CD4-positive, alpha-beta T cell treated with Interleukin-1 beta for 1 hour (primary cell): Measurements from ENCODE around the gene FAR2.
"Not testable (repeated sequence)": the region's sequence is repeated elsewhere in the genome, so short reads cannot be mapped to it uniquely, and the experiment has no call there.

Experiments used
- DNase-seq, 2 donors: peaks; one replicate each; pipeline ENCODE4 v3.0.0-alpha.2; 2020 to 2022

Gene FAR2

GRCh38 chr12:29283969-29284700, 135.1 kb downstream of the FAR2 start:
- no peak for DNase-seq

DNA sequence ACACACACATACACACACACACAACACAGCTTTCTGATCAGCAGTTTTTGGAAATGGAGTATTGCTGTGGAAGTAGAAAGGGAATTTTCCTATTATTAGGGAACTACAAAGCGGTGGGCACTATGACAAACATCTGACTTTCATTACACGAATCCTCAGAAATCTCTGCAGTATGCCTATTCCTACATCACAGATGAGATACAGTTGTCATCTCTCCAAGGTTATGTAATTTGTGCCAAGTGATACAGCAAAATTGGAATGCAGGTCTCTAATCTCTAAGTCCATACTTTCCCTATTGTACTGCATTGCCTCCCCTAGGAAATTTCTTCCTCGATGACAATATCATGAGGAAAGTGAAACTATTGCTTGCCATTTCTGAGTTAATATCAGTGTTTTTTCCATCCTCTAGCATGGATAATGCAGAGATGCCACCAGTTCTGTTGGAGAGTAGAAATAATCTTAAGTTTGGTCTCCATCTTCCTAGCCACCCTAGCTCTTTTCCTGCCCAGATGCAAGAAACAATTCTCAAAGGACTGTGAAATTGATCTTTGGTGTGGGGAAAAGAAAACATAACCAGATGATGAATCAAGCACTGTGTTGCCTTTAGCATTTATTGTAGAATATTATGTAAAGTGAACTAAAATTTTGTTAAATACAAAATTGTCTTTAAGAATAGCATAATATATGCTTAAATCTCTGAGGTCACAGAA, 137.2 kb downstream of the FAR2 start:
- DNase-seq: no peak

DNA sequence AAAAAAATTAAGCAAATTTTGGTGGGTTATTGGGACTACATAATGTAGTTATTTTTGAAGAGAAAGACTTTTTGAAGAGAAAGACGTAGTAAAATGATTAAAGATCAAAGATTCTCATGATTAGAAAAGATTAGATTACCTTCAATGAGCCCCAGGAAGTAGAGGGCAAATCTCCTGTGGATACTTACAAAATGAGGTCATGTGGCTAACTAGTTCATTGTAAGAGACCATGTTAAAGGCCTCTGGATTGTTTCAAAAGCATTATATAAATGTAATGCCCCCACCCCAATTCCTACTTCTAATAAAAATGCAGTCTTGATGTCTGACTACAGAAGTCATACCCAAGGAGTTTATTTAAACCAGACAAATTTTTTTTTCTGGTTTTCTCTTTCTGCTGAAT, 138.5 kb downstream of the FAR2 start:
- DNase-seq: no peak

DNA sequence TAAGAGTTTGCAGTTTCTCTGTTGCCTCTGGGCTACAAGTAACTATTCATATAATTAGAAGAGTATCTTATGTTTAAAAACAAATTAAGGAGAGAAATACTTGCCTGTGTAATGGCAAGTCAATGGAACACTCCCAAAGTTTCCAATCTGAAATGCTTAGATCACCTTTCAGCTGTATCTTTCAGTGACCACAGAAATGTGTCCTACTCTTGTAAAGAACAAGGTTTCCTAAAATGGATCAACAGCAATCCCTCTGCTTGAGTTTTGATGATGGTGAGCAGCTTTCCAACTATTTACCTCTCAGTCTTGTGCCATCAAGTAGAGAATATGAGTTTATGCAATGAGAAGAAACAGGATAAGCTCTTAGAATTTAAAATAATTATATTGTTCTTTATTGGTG, 139.0 kb downstream of the FAR2 start:
- DNase-seq: no peak

DNA sequence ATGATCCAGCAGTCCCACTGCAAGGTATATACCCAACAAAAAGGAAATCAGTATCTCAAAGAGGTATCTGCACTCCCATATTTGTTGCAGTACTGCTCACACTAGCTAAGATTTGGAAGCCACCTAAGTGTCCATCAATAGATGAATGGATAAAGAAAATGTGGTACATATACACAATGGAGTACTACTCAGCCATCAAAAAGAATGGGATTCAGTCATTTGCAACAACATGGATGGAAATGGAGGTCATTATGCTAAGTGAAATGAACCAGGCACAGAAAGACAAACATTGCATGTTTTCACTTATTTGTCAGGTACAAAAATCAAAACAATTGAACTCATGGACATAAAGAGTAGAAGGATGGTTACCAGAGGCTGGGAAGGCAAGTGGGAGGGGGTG, 141.4 kb downstream of the FAR2 start:
- DNase-seq: not testable (repeated sequence)

GRCh38 chr12:29291226-29291625, 142.1 kb downstream of the FAR2 start:
- no peak for DNase-seq

- no peak for DNase-seq
Observed at GRCh38 chr12:29299633-29300032, 150.6 kb downstream of the FAR2 start.

DNA sequence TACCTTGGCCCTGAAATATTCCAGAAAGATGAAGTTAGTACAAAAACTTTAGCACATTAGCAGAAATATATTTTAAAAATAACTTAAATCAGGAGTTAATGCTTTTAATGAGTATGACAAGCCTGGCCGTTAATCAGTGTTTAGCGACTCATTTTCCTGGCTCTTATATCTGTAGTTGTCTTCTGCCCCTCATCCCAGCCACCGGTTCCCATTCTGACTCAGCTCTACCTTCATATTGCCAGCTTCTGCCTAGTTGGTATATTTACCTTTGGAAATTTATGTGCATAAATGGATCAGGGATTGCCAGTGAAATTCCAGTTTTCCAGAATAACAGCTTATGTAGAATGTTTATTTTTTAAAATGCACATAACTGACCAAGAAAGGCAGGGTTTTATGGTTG, 152.0 kb downstream of the FAR2 start:
- no peak for DNase-seq

- DNase-seq: no peak
Observed at GRCh38 chr12:29304388-29304787, 155.3 kb downstream of the FAR2 start.

DNA sequence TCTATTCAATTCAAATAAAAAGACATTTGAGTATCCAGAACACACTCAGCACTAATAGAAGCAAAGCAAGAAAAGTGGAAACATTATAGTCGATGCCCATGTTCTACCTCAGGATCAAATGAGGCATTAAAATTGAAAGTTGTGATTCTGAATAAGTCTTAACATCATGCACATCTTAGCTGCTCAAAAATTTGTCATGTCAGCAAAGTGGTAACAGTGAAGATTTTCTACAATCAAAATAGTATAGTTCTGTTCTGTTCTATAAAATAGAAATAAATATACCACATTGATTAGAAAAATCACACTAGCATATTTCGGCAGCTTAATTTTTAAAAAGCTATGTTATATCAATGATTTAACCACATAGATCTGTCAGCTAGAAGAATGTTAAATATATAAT, 157.2 kb downstream of the FAR2 start:
- DNase-seq: no peak

DNA sequence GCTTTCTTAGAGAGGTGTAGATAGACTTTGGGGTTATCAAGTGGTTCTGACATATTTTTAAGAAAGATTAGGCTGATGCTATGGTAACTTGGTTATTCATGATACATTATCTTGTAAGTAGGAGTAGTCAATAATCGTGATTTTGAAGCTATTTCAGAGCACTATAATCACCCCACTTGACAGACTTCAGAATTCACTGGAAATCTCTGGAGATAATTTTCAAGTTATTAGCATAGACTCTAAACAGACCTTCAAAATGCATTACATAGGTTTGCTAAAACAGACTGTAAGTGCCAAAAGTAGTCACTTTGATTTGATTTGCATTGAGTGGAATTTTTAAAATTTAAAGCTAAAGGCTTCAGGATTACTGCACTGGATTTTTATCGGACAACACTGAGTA, 157.6 kb downstream of the FAR2 start:
- no peak for DNase-seq

DNA sequence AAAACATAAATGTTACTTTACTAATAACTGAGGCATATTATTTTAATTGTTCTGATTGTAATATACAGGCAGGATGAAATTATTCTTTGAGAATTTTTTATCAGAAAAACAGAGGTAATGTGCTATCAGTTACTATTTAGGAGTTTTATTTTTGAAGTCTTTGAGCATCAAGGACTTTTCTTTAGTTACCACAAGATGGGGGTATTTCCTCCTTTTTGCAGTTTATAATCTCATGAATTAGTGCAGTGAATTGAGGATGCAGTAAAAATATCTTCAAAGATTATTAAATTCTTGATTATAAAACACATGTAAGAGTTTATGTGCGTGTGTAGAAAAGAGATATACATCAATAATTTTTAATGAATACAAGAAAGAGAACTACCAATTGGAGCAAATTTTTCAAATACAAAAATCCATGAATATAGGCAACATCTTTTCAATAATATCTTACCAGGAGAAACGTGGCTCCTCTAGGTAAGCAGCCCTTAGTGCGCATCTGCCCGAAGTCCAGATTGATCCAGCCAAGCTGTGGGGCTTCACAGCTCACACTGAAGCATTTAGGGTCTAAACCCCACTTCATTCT, 160.3 kb downstream of the FAR2 start:
- DNase-seq: no peak

- DNase-seq: no peak
Observed at GRCh38 chr12:29310899-29311298, 161.8 kb downstream of the FAR2 start.

DNA sequence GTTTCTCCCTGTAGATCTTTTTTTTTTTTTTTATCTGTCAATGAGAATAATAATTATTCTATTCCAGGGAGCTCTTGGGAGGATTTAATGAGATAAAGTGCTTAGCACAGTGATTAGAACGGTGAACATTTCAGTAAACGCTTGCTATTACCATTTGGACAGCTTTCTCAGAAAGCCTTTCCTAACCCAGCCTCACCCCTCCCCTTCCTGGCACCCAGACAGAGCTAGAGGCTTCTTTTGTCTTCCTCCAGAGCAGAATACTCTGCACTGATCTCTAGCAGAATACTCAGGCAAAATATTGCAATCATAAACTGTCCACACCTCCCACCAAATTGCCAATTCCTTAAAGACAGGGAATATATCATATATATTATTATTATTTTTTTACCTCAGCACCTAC, 165.3 kb downstream of the FAR2 start:
- DNase-seq: no peak

DNA sequence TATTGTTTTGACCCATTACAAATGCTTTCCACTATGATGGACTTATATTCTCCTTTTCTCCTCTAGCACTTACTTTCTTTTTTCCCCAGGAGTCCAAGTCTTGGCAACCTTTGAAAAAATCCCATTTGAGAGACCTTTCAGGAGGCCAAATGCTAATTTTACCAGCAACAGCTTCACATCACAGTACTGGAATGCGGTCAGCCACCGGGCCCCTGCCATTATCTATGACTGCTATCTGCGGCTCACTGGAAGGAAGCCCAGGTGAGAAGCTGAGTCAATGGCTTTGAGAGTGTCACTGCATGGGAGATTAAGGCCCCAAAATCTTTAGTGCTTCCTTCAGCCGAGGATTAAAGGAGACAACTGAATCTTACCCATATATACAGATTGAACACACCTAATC, 167.7 kb downstream of the FAR2 start:
- no peak for DNase-seq

DNA sequence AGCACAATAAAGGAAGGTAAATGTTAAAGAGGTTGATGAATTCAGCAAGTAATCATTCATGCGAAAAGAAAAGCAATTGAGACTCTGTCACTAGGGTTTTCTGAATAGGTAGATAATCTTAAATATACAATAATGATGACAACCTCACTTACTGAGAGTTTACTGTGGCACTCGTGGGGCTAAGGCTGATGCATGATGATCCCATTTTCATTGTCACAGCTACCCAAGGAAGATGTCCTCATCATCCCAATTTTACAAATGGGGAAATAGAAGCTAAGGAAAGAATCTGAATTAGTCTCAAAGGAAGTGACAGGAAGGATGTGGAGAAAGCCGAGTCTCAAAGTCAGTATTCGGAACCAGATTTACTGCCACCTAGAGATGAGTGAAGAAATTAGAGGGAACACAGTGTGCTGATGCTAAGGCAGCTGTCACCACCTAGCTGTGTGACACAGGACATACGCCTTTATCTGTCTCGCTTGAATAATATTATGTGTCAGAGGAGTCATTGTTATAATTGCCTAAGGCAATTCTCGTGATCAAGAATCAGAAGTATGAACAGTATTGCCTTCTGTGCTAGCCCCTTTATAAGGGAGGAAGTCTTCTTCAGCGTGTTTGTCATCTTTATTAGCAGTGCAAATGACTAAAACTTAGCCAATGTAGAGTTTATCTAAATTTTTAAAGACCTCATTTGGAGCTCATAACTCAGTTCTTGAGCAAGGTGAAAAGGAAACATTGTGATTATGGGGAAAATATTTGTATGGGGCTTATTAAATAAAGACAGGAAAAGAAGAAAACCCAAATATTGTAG, 168.7 kb downstream of the FAR2 start:
- DNase-seq: peak; percentile 57 to 75

DNA sequence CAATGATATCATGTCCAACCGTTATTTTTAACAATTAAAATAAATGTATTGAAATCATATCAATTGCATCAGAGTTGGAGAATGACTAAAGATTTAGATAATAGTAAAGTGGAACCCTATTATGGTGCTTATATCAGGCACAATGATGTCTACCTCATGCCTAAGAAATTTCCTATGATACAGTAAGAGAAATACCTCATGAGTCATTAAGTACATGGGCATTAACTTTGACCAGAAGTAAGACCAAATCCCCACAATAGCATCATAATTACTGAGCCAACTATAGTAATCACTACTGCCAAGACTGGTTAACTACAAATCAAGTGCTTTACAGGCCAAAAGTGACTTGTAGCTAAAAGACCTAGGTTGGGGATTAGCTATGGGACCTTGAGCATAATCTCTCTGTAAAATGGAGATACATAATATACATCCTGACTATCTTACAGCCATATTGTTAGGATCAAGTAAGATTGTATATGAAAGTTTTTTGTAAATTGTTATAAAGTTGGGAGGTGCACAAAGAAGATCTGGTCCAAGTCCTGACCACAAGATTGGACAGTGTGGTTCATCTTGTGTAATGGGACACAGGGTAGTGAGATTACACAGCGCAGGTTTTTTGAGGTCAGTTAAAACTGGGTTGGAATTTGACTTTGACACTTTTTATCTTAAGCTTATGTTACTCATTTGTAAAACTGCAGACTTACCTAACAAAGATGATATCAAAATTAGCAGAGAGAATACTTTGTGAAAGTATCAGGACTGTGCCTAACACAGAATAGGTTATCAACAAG, 171.4 kb downstream of the FAR2 start:
- DNase-seq: no peak

- no peak for DNase-seq
Observed at GRCh38 chr12:29322157-29322556, 173.1 kb downstream of the FAR2 start.

- DNase-seq: no peak
Observed at GRCh38 chr12:29329411-29329810, 180.3 kb downstream of the FAR2 start.

- DNase-seq: no peak
Observed at GRCh38 chr12:29333178-29333577, 184.1 kb downstream of the FAR2 start.

DNA sequence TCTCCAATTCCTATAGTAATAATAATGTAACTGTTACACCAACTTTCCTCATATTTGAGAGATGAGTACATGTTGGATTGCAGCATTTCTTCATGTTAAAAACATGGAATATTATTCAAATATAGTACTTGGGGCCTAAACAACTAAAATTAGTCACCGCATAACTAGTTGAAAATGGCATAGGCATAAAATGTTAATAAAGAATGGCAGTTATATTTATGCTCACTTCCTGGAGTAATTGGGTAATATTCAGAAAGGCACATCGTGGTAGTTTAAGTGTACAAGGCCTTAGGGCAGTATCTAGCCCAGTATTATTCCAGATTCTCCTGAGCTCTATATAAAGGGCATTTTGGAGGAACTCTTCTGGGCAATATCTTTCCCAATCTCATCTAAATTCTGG, 185.9 kb downstream of the FAR2 start:
- no peak for DNase-seq

GRCh38 chr12:29337325-29337724, 188.2 kb downstream of the FAR2 start:
- no peak for DNase-seq
